HG02610 (cell line): ENCODE data around the gene PAX7.

ENCODE experiments used
- ATAC-seq: cut with Tn5 transposase; IDR thresholded peaks from one replicate; pipeline ENCODE4 v1.9.1; 2021; ENCODE audit warnings: mild to moderate bottlenecking, moderate library complexity; ENCODE audit not compliant: unreplicated experiment

Gene PAX7

DNA sequence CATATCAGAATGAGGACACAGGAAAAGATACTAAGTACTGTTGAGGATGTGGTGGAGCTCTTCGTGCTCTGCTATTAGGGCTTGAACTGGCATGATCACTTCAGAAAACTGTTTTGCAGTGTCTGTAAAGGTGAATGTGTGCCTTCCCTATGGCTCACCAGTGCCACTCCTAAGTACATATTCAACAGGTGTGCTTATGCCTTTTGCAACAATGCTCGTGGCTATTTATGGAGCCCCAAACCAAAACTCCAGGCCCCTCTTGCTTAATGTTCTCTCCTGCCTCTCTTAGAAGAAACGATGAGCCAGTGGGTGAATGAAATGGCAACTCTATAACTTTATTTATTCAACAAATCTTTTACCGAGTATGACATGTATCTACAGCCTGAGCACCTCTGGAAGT lies 158.6 kb downstream of the PAX7 start:
- no peak for ATAC-seq

DNA sequence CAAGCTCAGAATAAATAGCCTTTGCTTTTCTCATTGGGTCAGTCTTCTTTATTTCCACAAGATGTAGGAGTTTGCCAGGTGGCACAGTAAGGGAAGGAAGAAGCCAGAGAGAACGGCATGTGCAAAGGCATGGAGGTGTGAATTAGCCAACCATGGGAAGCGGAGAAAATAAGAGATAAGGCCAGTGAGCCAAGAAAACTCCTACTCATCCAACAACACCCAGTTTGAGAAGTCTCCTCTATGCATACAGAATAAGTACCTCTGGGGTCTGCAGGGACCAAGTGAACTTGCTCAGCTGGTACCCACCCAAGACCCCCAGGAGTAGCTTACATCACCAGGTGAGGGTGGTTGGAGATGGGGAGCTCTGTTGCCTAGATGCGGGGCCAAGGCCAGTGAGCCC lies 162.1 kb downstream of the PAX7 start:
- ATAC-seq, result no peak

DNA sequence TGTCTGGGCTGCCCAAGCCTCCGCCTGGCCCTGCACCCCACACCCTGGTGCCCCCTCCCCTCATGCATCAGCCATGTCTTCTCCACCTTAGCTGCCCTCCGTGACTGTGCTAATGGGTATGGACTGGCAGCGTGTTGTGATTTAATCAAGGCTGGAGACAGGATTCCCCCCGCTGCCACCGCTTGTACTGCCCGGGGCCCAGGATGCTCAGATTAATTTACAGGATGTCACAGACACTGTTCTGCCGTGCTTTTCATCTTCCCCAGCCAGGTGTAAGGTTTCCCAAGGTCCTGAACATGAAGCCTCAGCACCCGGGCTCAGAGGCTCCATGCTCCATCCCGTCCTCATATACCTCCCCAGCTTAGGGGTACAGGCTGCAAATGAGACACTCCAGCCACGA lies 162.5 kb downstream of the PAX7 start:
- no peak for ATAC-seq

DNA sequence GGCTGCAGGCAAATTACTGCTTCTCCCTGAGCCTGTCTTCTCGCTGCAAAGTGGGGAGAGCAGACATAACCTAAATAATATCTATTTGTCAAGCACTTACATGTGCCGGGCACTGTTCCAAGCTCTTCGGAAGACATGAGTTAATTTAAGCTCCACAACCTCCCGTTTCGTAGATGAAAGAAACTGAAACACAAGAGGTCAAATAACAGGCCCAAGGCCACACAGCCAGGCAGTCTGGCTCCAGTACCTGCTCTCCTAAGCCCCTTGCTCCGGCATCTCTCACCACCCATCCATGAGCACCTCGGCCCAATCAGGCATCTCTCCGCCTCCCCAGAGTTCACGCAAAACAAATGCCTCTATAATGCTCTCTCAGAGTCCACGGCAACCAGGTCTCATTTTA lies 163.4 kb downstream of the PAX7 start:
- no peak for ATAC-seq

DNA sequence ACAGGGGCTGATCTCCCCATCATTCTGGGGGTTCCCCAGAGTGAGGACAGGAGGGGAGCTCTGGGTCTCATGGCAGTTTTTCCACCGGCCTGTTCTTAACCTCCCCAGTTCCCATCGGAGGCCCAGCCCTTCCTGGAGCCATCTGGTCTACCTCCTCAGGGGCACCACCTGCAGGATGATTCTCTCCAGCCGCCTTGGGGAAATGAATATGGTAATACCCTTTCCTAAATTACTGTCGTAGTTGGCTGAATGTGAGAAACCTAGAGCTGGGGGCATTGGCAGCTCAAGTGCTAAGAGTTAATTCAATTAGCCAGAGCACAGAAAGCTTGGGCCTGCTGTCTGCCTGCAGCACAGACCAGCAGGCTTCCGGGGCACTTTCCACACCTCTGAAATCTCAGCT lies 163.9 kb downstream of the PAX7 start:
- no peak for ATAC-seq

DNA sequence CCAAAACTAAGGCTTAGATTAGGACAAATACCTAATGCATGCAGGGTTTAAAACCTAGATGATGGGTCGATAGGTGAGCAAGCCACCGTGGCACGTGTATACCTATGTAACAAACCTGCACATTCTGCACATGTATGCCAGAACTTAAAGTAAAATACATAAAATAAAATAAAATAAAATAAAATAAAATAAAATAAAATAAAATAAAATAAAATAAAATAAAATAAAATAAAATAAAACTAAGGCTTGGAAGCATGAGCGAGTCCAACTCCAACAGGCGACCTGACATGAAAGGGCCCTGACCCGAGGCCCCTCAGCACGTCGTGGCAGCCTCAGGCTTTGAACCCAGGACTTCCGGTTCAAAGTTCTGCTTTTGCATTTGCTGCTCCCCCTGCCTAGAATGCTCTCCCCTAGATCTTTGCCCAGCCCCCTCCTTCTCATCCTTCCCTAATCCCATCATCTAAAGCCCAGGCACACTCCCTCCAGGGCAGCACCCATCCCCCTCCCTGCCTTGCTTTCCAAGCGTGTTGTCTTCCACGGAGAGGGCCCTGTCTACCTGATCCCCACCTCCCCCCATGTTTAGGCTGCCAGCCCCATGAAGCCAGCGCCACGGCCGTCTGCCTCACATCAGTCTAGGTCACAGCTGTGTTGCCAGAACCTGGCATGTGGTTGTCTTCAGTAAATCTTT lies 164.5 kb downstream of the PAX7 start:
- ATAC-seq, result no peak

DNA sequence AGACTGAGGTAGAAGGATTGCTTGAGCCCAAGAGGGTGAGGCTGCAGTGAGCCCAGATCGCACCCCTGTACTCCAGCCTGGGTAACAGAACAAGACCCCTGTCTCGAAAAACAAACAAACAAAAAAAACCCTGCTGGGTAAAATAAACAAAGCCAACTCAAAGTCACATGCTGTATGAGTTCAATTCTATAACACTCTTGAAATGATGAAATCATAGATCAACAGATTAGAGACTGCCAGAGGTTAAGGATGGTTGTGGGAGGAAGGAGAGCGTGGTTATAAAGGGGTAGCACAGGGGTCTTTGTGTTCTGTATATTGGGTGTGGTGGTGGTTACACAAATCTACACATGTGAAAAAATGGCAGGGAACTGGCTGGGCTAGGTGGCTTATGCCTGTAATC lies 166.3 kb downstream of the PAX7 start:
- ATAC-seq, result no peak
